ENCODE measurements around the gene CENPP.
"Not testable (repeated sequence)": the region's sequence is repeated elsewhere in the genome, so short reads cannot be mapped to it uniquely, and the experiment has no call there.

The CENPP gene

GRCh38 chr9:92547356-92547755 is 221.6 kb downstream of the CENPP start:
- no peak for DNase-seq

GRCh38 chr9:92550765-92551164 is 225.0 kb downstream of the CENPP start:
- no peak for DNase-seq

GRCh38 chr9:92558612-92559374 is 233.0 kb downstream of the CENPP start:
- DNase-seq, result no peak

GRCh38 chr9:92561374-92562330 is 235.9 kb downstream of the CENPP start:
- DNase-seq, result no peak

- no peak for DNase-seq
Measured at GRCh38 chr9:92562461-92562967, 236.8 kb downstream of the CENPP start.

- peak in 1 of 3 donors; percentile 3 for DNase-seq
Measured at GRCh38 chr9:92563116-92564100, 237.7 kb downstream of the CENPP start.

- DNase-seq, result no peak
Measured at GRCh38 chr9:92564504-92564903, 238.8 kb downstream of the CENPP start.

- no peak for DNase-seq
Measured at GRCh38 chr9:92564982-92565381, 239.2 kb downstream of the CENPP start.

- DNase-seq, result not testable (repeated sequence)
Measured at GRCh38 chr9:92571871-92572270, 246.1 kb downstream of the CENPP start.

- not testable (repeated sequence) for DNase-seq
Measured at GRCh38 chr9:92573612-92574011, 247.9 kb downstream of the CENPP start.

- DNase-seq, result no peak
Measured at GRCh38 chr9:92576175-92576574, 250.4 kb downstream of the CENPP start.

GRCh38 chr9:92589923-92590322 is 264.2 kb downstream of the CENPP start:
- DNase-seq, result peak in 1 of 3 donors; percentile 12

GRCh38 chr9:92590377-92590776 is 264.6 kb downstream of the CENPP start:
- DNase-seq, result peak in 2 of 3 donors; percentile 27 to 44

- no peak for DNase-seq
Measured at GRCh38 chr9:92592537-92592936, 266.8 kb downstream of the CENPP start.

- DNase-seq, result no peak
Measured at GRCh38 chr9:92592946-92593861, 267.5 kb downstream of the CENPP start.

GRCh38 chr9:92595075-92595474 is 269.3 kb downstream of the CENPP start:
- not testable (repeated sequence) for DNase-seq

GRCh38 chr9:92595930-92596329 is 270.2 kb downstream of the CENPP start:
- DNase-seq, result no peak

- DNase-seq, result no peak
Measured at GRCh38 chr9:92598382-92598781, 272.6 kb downstream of the CENPP start.

GRCh38 chr9:92599938-92600461 is 274.2 kb downstream of the CENPP start:
- no peak for DNase-seq

- no peak for DNase-seq
Measured at GRCh38 chr9:92600462-92601261, 274.9 kb downstream of the CENPP start.
